Neural progenitor cell (in vitro differentiated cells): ENCODE measurements around the gene GOLT1A. TPM values are rescaled to one million over a fixed set of nuclear protein-coding genes. Genes with fewer than 3 reads are reported as not detected.

Experiments used
- DNase-seq: peaks from one replicate; pipeline ENCODE4 v3.0.0-alpha.2; 2016; ENCODE audit warnings: low spot score
- H2AFZ ChIP-seq: fragments of 200-600 bp; sonication (generic); replicated peaks from 2 replicates; pipeline ENCODE4 v1.6.1; 2016; ENCODE audit warnings: antibody characterized with exemption
- H3F3A ChIP-seq: fragments of 200-600 bp; sonication (generic); 2 replicates; pipeline ENCODE4 v1.6.1; 2016; ENCODE audit warnings: antibody characterized with exemption, low read depth
- H3K27ac ChIP-seq: fragments of 200-600 bp; sonication (generic); 2 replicates; pipeline ENCODE4 v1.5.1; 2016; ENCODE audit warnings: mild to moderate bottlenecking
- H3K27me3 ChIP-seq: fragments of 200-600 bp; sonication (generic); 2 replicates; pipeline ENCODE4 v1.6.1; 2016; ENCODE audit warnings: mild to moderate bottlenecking, moderate library complexity
- H3K36me3 ChIP-seq: fragments of 200-600 bp; sonication (generic); 2 replicates; pipeline ENCODE4 v1.5.1; 2016
- H3K4me1 ChIP-seq: fragments of 200-600 bp; sonication (generic); 2 replicates; pipeline ENCODE4 v1.6.1; 2016; ENCODE audit warnings: mixed run types
- H3K4me2 ChIP-seq: fragments of 200-600 bp; sonication (generic); 2 replicates; pipeline ENCODE4 v1.6.1; 2016
- H3K4me3 ChIP-seq: fragments of 200-600 bp; sonication (generic); 2 replicates; pipeline ENCODE4 v1.5.1; 2016
- H3K79me2 ChIP-seq: fragments of 200-600 bp; sonication (generic); 2 replicates; pipeline ENCODE4 v1.6.1; 2016; ENCODE audit warnings: low read depth
- H3K9ac ChIP-seq: fragments of 200-600 bp; sonication (generic); 2 replicates; pipeline ENCODE4 v1.6.1; 2016
- H3K9me3 ChIP-seq: fragments of 200-600 bp; sonication (generic); 2 replicates; pipeline ENCODE4 v1.5.1; 2016; ENCODE audit warnings: low read depth
- H4K20me1 ChIP-seq: fragments of 200-600 bp; sonication (generic); 2 replicates; pipeline ENCODE4 v1.6.1; 2016; ENCODE audit warnings: low read depth
- H3K27ac Mint-ChIP-seq: 3 replicates; pipeline ENCODE4 v1.8.0; 2021; ENCODE audit warnings: mixed read lengths
- H3K27me3 Mint-ChIP-seq: 2 replicates; pipeline ENCODE4 v1.8.0; 2022; ENCODE audit warnings: low read depth, mild to moderate bottlenecking, inconsistent platforms, moderate library complexity, mixed read lengths; ENCODE audit not compliant: insufficient read depth
- H3K36me3 Mint-ChIP-seq: 3 replicates; pipeline ENCODE4 v1.8.0; 2021; ENCODE audit warnings: mixed read lengths
- H3K4me1 Mint-ChIP-seq: 3 replicates; pipeline ENCODE4 v1.8.0; 2021; ENCODE audit warnings: mixed read lengths
- H3K4me3 Mint-ChIP-seq: 3 replicates; pipeline ENCODE4 v1.8.0; 2021; ENCODE audit warnings: mild to moderate bottlenecking, moderate library complexity, mixed read lengths
- H3K9me3 Mint-ChIP-seq: 3 replicates; pipeline ENCODE4 v1.8.0; 2020; ENCODE audit warnings: mixed read lengths
- CTCF ChIP-seq: fragments of 200-600 bp; sonication (generic); IDR thresholded peaks from 2 replicates; pipeline ENCODE4 v1.5.1; 2017; ENCODE audit warnings: antibody characterized with exemption, mild to moderate bottlenecking
- EZH2 ChIP-seq: fragments of 200-600 bp; sonication (generic); IDR thresholded peaks from 2 replicates; pipeline ENCODE4 v1.6.1; 2017; ENCODE audit warnings: antibody characterized with exemption, mild to moderate bottlenecking, moderate library complexity
- EZH2phosphoT487 ChIP-seq: fragments of 200-600 bp; sonication (generic); IDR thresholded peaks from 2 replicates; pipeline ENCODE4 v1.6.1; 2017; ENCODE audit warnings: antibody characterized with exemption
- total RNA-seq: library from RNA; depleted of rRNA; stranded (reverse); fragments of >200 nt; gene quantifications from 2 replicates; pipeline ENCODE4 v1.2.3, GENCODE V29; 2015; ENCODE audit warnings: low replicate concordance

The GOLT1A gene
- total RNA-seq, 1 donor from 2014 or later, result not detected

DNA sequence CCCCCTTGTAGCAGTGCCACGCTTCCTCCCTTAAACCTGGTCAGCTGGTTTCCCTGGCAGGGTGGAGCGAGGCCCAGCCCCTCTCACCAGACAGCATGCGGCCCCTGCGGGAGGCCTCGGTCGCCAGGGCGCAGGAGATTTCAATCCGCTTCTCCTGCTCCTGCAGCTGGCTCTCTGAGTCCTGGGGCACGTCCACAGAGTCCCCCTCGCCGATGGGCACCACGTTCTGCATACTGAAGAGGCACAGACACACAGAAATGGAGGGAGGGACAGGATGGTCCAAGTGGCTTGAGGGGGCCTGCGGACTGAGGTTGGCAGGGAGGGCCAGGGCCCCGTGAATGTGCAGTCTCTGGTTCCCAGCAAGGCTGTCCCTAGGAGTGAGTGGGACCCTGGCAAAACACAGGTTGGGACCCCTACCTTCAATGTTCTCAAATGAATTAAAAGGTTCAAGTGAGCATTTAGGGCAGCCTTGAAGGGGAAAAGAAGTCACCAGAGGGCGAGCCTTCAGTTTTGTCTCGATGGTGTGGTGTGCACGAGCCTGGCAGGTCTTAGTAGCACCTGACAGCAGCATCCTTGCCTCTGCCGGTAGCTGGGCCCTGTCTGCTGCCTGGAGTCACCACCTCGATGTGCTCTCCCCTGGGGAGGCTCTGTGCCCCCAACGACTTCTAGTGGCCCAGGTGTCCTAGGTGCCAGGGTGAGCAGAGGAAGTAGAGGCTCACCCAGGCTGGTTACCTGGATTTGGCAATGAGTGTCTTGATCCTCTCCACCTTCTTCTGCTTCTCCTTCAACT, 14.4 kb upstream of the GOLT1A start:
- Histone ChIP-seq H3K27ac (no peak overlapping the region), H3K79me2 (no peaks in the 10 kb centered on the region), H3F3A (no peaks in the 10 kb centered on the region), H3K4me1 (no peaks in the 10 kb centered on the region), H3K27me3 (no peaks in the 10 kb centered on the region), H4K20me1 (no peaks in the 10 kb centered on the region), H3K4me3 (no peak overlapping the region), H3K9ac (no peak overlapping the region), H3K4me2 (no peak overlapping the region), H3K36me3 (no peaks in the 10 kb centered on the region), H2AFZ (no peak overlapping the region), H3K9me3 (no peaks in the 10 kb centered on the region)
- DNase-seq, result no peak
- H3K36me3 Mint-ChIP-seq, result peaks cover 20% of the 10 kb centered on the region
- no peaks in the 10 kb centered on the region for H3K9me3 Mint-ChIP-seq
- H3K4me1 Mint-ChIP-seq, result no peaks in the 10 kb centered on the region
- H3K4me3 Mint-ChIP-seq, result no peak overlapping the region
- TF ChIP-seq CTCF (no peak), EZH2 (no peak), EZH2phosphoT487 (no peak)
- H3K27ac Mint-ChIP-seq, result no peak overlapping the region
- H3K27me3 Mint-ChIP-seq, result peaks cover 4% of the 10 kb centered on the region

DNA sequence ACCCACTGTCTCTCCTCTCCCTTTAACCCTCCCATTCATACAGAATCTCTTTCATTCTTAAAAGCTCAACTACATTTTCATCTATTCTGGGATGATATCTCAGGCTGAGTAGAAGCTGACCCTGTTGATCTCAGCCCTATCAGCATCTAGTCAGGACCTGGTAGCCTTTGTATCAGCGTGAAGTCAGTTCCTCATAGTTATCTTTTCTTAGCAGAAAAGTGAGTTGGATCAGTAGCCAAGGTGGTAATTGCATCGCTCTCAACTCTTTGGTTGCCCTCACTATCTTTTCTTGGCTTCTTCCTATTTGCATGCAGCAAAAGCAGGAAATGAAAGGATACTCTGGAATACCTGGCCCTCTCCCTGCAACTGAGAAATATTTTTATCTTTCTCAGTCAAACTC, 13.6 kb upstream of the GOLT1A start:
- H3K4me1 ChIP-seq, result no peaks in the 10 kb centered on the region
- Mint-ChIP-seq H3K4me3 (no peak overlapping the region), H3K27ac (no peak overlapping the region), H3K27me3 (peaks cover 4% of the 10 kb centered on the region), H3K4me1 (no peaks in the 10 kb centered on the region), H3K9me3 (no peaks in the 10 kb centered on the region), H3K36me3 (peaks cover 20% of the 10 kb centered on the region)
- no peaks in the 10 kb centered on the region for H3K27me3 ChIP-seq
- no peaks in the 10 kb centered on the region for H3K36me3 ChIP-seq
- no peak overlapping the region for H3K4me2 ChIP-seq
- no peak overlapping the region for H3K4me3 ChIP-seq
- H4K20me1 ChIP-seq, result no peaks in the 10 kb centered on the region
- H3K79me2 ChIP-seq, result no peaks in the 10 kb centered on the region
- H3F3A ChIP-seq, result no peaks in the 10 kb centered on the region
- no peak overlapping the region for H3K27ac ChIP-seq
- H3K9me3 ChIP-seq, result no peaks in the 10 kb centered on the region
- no peak overlapping the region for H2AFZ ChIP-seq
- H3K9ac ChIP-seq, result no peak overlapping the region
- DNase-seq, result no peak
- TF ChIP-seq EZH2phosphoT487 (no peak), CTCF (no peak), EZH2 (no peak)

DNA sequence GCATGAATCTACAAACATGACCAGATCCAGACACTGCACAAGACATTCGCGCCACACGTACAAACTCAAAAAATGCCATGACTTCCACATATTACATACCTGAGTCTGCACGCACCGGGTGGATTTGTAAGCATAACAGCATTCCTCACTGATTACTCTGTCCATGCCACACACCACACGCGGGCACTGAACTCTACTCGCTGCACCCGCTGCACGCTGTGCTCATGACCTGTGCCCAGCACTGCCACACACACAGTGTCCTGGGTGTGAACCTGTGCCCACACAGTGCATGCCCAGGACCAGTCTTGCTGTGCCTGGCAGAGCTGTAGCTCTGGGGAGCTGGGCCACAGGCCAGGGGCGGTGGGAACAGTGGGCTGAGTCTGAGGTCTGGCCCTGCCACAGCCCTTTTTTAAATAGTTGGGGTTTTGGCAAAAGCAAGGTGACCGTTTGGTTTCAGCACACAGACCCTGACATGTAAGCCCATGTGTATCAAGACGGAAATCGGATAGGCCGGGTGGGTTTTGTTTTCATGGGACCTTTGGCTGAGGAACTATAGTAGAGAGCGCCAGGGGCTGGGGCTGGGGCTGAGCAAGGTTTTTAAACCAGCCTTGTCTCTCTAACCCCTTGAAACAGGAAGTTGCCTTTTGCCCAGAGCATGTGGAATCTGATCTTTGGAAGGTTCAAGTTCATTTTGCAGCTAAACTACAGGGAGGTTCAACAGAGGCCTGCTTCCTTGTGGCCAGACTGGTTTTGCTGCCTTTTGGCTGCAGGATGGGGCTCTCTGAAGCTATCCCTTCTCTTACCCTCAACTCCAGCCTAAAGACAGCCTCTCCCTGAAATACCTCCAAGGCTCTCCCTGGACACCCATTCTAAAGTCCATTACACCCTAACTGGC, 12.3 kb upstream of the GOLT1A start:
- Histone ChIP-seq H3K36me3 (no peaks in the 10 kb centered on the region), H4K20me1 (no peaks in the 10 kb centered on the region), H3F3A (no peaks in the 10 kb centered on the region), H3K79me2 (no peaks in the 10 kb centered on the region), H3K4me3 (no peak overlapping the region), H3K4me2 (no peak overlapping the region), H3K27me3 (no peaks in the 10 kb centered on the region), H3K9ac (no peak overlapping the region), H3K4me1 (no peaks in the 10 kb centered on the region), H2AFZ (no peak overlapping the region), H3K27ac (no peak overlapping the region), H3K9me3 (no peaks in the 10 kb centered on the region)
- Mint-ChIP-seq H3K27me3 (peaks cover 4% of the 10 kb centered on the region), H3K9me3 (no peaks in the 10 kb centered on the region), H3K4me3 (no peak overlapping the region), H3K36me3 (peaks cover 16% of the 10 kb centered on the region), H3K27ac (no peak overlapping the region), H3K4me1 (no peaks in the 10 kb centered on the region)
- no peak for DNase-seq
- TF ChIP-seq CTCF, result no peak
- no peak for TF ChIP-seq EZH2phosphoT487
- TF ChIP-seq EZH2, result no peak
